GM21423 (cell line): ENCODE results near the gene CDC73.

Source experiments
- ATAC-seq: cut with Tn5 transposase; IDR thresholded peaks from one replicate; pipeline ENCODE4 v1.9.1; 2021; ENCODE audit warnings: mild to moderate bottlenecking, moderate library complexity; ENCODE audit not compliant: unreplicated experiment

Gene CDC73

DNA sequence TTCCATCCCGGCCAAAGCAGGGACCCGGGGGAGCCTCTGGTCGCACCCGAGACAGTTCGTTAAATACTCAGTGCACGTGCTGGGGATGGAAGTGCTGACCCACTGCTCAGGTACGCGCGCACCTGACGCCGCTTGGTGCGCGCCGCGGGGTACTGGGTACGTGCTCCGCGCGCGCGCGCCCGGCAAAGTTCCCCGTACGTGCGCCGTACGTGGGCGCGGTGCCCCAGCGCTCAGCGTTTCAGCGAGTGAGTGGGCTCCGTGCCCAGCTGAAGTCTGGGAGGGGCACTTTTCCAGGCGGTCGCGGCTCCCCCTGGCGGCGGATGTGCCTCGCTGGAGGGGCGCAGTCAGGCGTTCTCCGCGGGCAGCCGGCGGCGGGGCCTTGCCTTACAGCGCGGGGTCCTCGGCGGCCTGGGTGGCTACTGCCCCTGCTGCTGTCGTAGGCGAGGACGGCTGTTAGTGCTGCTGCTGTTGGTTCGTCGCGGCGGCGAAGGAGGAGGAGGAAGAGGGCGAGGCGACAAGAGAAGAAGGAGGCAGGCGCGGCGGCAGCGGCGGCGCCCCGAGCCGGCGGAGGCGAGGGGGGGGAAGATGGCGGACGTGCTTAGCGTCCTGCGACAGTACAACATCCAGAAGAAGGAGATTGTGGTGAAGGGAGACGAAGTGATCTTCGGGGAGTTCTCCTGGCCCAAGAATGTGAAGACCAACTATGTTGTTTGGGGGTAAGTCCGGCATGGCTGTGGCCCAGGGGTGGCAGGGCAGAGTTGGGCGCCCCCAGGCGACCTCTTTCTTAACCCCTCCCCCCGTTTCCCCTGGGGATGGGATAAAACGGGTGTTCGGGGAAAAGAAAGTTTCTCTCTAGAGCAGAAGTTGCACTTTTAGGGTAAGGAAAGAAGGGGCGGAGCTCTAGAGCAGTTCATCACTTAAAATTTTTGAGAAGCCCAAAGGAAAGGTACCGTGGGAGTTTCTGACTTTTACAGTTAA lies at the start of gene CDC73:
CDC73 (plus strand) TSS at position 416 of the 978 bp plus-strand sequence; CDS start at position 586, 170 bp downstream.
- peak; percentile 91 for ATAC-seq

- no peak for ATAC-seq
Observed at GRCh38 chr1:193077991-193078390, 43.8 kb upstream of the CDC73 start.

- no peak for ATAC-seq
Observed at GRCh38 chr1:193079187-193079586, 42.6 kb upstream of the CDC73 start.

- peak; percentile 93 for ATAC-seq
Observed at GRCh38 chr1:193083365-193084088, 38.3 kb upstream of the CDC73 start.

DNA sequence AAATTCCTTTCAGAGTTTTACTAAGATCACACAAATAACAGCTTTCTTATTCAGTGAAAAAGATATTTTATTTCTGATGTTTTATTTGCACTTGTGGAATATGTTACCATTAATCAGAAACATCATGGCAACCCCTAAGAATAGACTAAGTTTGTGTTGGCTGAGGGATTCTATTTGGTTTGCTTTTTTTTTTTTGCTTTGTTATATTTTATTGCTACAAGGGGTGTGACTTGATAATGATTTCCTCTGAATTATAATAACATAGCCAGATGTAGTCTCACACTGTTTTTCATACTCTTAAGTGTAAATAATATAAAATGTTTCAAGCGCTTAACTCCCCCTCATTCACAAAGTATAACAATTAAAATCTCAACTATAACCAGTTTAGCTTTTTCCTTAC lies 36.6 kb upstream of the CDC73 start:
- no peak for ATAC-seq

- no peak for ATAC-seq
Observed at GRCh38 chr1:193086342-193086741, 35.5 kb upstream of the CDC73 start.

DNA sequence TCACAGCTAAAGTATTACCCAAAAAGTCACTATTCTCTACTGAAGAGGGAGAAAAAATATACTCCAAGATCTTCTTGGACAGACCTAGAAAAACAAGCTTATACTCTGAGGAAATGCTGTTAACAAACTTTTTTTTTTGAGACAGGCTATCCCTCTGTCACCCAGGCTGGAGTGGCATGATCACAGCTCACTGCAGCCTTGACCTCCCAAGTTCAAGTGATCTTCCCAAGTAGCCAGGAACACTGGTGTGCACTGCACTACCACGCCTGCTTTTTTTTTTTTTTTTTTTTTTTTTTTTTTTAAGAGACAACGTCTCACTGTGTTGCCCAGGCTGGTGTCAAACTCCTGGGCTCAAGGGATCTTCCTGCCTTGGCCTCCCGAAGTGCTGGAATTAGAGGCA lies 33.9 kb upstream of the CDC73 start:
- no peak for ATAC-seq

DNA sequence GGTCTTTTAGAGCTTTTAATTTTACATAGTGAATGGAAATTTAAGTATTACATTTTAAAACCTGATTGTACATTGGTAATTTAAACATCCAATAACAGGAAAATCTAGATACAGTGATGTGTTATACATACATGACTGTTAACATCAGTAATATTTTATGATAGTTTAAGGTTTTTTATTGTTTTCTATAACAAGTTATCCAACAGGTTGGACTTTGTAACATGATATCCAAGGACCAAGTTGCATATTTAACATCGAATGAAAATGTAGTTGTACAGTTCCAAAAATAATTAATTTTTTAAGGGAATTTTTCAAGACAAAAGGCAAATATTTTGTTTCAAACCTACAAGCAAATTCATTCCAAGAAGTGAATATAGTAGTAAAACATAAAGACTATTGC lies 31.0 kb upstream of the CDC73 start:
- ATAC-seq, result no peak

DNA sequence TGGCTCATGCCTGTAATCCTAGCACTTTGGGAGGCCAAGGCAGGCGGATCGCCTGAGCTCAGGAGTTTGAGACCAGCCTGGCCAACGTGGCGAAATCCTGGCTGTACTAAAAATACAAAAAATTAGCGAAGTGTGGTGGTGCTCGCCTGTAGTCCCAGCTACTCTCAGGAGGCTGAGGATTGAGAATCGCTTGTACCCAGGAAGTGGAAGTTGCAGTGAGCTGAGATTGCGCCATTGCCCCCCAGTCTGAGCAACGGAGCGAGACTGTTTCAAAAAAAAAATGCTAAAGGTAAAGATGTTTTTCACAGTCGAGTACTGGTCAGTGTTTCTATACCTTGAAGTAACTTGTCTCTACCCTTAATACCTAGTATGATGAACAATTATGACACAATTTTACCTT lies 27.7 kb upstream of the CDC73 start:
- ATAC-seq, result no peak

- ATAC-seq, result no peak
Observed at GRCh38 chr1:193102662-193103061, 19.2 kb upstream of the CDC73 start.

GRCh38 chr1:193103759-193104501 lies 17.9 kb upstream of the CDC73 start:
- ATAC-seq, result no peak

DNA sequence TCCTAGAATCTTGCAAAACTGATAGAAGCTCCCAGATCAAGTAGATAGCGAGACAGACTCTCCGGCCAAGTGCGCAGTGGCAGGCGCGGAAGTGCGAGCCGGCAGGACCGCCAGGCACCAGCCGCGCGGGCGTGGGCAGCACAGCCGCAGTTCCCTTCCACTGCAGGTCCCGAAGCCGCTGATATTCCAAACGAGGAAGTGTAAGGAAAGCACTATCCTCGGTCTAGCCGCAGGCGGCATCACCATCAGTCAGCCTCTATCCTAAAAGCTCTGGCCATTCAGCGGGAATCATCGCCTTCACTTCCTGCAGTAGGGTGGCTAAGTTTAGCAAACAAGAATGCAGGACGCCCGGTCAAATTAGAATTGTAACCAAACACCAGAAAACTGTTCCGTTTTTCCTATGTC lies 17.3 kb upstream of the CDC73 start:
- peak; percentile 34 for ATAC-seq

DNA sequence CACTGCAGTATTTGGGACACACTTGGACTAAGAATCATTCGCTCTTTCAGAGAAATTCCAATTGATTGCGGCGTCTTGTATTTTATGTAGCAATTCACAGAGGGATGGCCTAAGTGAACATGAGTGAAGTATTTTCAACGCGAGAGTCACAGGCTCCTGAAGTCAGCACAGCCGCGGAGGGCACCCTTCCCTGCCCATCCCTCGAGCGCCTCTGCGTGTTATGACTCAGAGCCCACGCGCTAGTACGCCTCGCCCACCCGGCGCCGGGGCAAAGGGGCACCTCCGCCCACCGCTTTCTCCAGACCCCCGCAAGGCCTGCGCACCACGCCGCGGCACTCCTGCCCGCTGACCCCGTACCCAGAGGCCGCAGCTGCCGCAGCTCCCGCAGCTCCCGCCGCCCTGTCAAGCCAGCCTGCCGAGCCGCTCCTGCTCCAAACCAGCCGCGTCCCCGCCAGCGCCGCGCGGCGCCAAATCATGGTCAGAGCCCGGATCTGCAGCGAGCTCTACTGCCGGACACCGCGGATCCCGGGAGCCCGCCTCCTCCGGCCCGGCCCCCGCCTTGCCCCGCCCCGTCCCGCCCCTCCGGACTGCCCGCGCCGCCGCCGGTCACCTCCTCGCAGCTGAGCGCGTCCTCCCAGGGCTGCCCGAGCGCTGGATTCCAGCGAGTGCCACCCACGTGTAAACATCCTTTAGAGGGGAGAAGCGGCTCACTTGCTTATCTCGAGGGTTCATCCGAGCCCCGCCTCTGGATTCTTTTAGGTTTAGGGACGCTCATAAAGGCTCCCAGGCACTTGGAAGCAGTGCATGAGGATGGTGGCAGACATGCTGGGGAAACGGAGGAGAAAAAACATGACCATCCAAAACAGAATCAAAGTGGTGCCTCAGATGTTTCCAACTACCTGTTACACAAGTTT lies 16.7 kb upstream of the CDC73 start, which contains the start of gene GLRX2:
GLRX2 (minus strand) TSS at position 508 of the 914 bp plus-strand sequence; CDS start at position 476, 32 bp downstream.
- ATAC-seq, result peak; percentile 91

GRCh38 chr1:193105821-193106177 lies 16.0 kb upstream of the CDC73 start:
- no peak for ATAC-seq

- no peak for ATAC-seq
Observed at GRCh38 chr1:193108471-193108870, 13.4 kb upstream of the CDC73 start.

DNA sequence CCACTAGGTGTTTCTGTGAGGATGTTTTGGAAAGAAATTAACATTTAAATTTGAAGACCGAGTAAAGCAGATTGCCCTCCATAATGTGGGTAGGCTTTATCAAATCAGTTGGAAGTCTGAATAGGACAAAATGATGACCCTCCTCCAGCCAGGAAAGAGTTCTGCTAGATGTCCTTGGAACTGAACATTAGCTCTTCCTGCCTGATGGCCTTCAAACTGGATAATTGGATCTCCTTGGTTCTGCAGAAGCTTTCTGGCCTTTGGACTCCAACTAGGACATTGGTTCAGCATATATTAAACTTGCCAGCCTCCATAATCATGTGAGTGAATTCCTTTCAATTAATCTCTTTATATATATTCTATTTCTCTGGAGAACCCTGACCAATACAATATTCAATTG lies 12.2 kb upstream of the CDC73 start:
- no peak for ATAC-seq

DNA sequence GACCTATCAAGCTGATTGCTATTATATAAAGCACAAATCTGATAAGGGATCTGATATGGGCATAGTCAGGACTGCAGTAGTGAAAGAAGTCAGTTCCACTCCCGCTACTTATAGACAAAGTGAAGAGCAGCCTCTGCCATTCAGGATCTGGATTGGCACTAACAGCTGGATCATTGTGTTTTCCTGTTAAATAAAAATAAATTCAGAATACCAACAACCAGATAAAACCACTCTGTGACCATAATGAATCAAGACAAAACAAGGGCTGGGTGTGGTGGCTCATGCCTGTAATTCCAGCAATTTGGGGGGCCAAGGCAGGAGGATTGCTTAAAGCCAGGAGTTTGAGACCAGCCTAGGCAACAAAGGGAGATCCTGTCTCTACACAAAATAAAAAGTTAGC lies 11.6 kb upstream of the CDC73 start:
- no peak for ATAC-seq

- no peak for ATAC-seq
Observed at GRCh38 chr1:193110864-193111263, 11.0 kb upstream of the CDC73 start.

- ATAC-seq, result no peak
Observed at GRCh38 chr1:193111641-193112090, 10.2 kb upstream of the CDC73 start.
